ENCODE data around the gene SLC27A4.

The SLC27A4 gene

GRCh38 chr9:128339761-128340690 lies at the start of gene SLC27A4:
Gene SLC27A4, plus strand, starts transcription at chr9:128340527. Its CDS starts 2,606 bp downstream, at chr9:128343133.
- peak; percentile 86 for DNase-seq

- DNase-seq: no peak
These were observed 48.3 kb upstream of the SLC27A4 start for GRCh38 chr9:128292009-128292408.

GRCh38 chr9:128293091-128293490 lies 47.2 kb upstream of the SLC27A4 start:
- no peak for DNase-seq

GRCh38 chr9:128294142-128294541 lies 46.2 kb upstream of the SLC27A4 start:
- no peak for DNase-seq

- no peak for DNase-seq
These were observed 43.7 kb upstream of the SLC27A4 start for GRCh38 chr9:128296340-128297220.

GRCh38 chr9:128297221-128297773 lies 43.0 kb upstream of the SLC27A4 start:
- no peak for DNase-seq

- no peak for DNase-seq
These were observed 41.5 kb upstream of the SLC27A4 start for GRCh38 chr9:128298535-128299482.

GRCh38 chr9:128304136-128304970 lies 36.0 kb upstream of the SLC27A4 start:
- no peak for DNase-seq

- DNase-seq: no peak
These were observed 35.4 kb upstream of the SLC27A4 start for GRCh38 chr9:128304971-128305288.

- DNase-seq: no peak
These were observed 30.8 kb upstream of the SLC27A4 start for GRCh38 chr9:128309551-128309950.

GRCh38 chr9:128310461-128310860 lies 29.9 kb upstream of the SLC27A4 start:
- no peak for DNase-seq

- DNase-seq: no peak
These were observed 25.6 kb upstream of the SLC27A4 start for GRCh38 chr9:128314697-128315096.

- no peak for DNase-seq
These were observed 23.9 kb upstream of the SLC27A4 start for GRCh38 chr9:128316421-128316820.

- no peak for DNase-seq
These were observed 22.7 kb upstream of the SLC27A4 start for GRCh38 chr9:128317629-128318028.

GRCh38 chr9:128321343-128321742 lies 19.0 kb upstream of the SLC27A4 start:
- DNase-seq: no peak

GRCh38 chr9:128321879-128322403 lies 18.4 kb upstream of the SLC27A4 start:
- no peak for DNase-seq

- peak; percentile 94 for DNase-seq
These were observed 17.7 kb upstream of the SLC27A4 start, which contains the start of the genes COQ4 and TRUB2 for GRCh38 chr9:128322404-128323211. Gene COQ4, plus strand, starts transcription at chr9:128322839. Its CDS starts 20 bp downstream, at chr9:128322859. Gene TRUB2, minus strand, starts transcription at chr9:128322447. Its CDS starts 39 bp downstream, at chr9:128322408.

- no peak for DNase-seq
These were observed 17.1 kb upstream of the SLC27A4 start for GRCh38 chr9:128323212-128323730.

GRCh38 chr9:128323791-128324190 lies 16.5 kb upstream of the SLC27A4 start:
- no peak for DNase-seq

GRCh38 chr9:128324401-128324800 lies 15.9 kb upstream of the SLC27A4 start:
- DNase-seq: no peak

All from CD4-positive, alpha-beta T cell treated with Interleukin-10 for 1 hour (primary cell).